GM23248 (cell line): ENCODE results near the gene DIP2A.

Source experiments
- EZH2 ChIP-seq: fragments of 200-600 bp; sonication (generic); IDR thresholded peaks from 2 replicates; pipeline ENCODE4 v1.6.1; 2018; ENCODE audit warnings: antibody characterized with exemption, mild to moderate bottlenecking; ENCODE audit not compliant: insufficient read depth, poor library complexity, severe bottlenecking
- EZH2phosphoT487 ChIP-seq: fragments of 200-600 bp; sonication (generic); IDR thresholded peaks from 2 replicates; pipeline ENCODE4 v1.6.1; 2018; ENCODE audit warnings: antibody characterized with exemption, moderate library complexity, mild to moderate bottlenecking, low read depth; ENCODE audit not compliant: insufficient read depth

DNA sequence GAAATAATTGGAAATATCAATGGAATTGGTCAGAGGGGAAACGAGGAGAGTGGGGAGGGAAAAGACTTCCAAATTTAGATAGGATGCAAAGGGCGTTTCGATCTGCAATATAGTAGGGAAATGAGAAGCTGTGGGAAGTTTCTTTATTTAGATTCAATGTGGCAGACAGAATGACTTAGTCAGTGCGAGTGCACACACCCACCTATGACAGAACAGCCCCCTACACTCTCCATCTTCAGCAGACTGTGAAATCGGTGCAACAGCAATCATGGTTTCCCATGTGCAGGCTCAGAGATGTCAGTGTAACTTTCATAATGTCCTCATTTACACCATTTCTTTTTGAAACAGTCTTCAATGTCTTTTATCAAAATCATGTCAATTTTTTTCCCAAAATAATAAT, 46.0 kb downstream of the DIP2A start:
- TF ChIP-seq EZH2phosphoT487 = no peak
- TF ChIP-seq EZH2 = no peak
